Prostate gland (tissue), 2 donors: ENCODE results near the gene PDLIM3. TPM values are rescaled to one million over a fixed set of nuclear protein-coding genes. Genes with fewer than 3 reads are reported as not detected.

ENCODE experiments used
- DNase-seq: peaks from one replicate; pipeline ENCODE4 v3.0.0-alpha.2; 2019; ENCODE audit warnings: low spot score
- H3K27ac ChIP-seq, 2 donors: fragments of 200-600 bp; sonication (generic); 2 replicates each; pipeline ENCODE4 v1.5.1; 2017 to 2019
- H3K27me3 ChIP-seq: fragments of 200-600 bp; sonication (generic); replicated peaks from 2 replicates; pipeline ENCODE4 v1.5.1; 2019; ENCODE audit not compliant: insufficient read depth
- H3K36me3 ChIP-seq, 2 donors: fragments of 200-600 bp; sonication (generic); 1 replicate in 1 of 2; 2 replicates in 1 of 2; pipeline versions ENCODE4 v1.5.1 to v1.8.1; 2017 to 2019
- H3K4me1 ChIP-seq: fragments of 200-600 bp; sonication (generic); replicated peaks from 2 replicates; pipeline ENCODE4 v1.5.1; 2019
- H3K4me3 ChIP-seq, 2 donors: fragments of 200-600 bp; sonication (generic); 2 replicates each; pipeline ENCODE4 v1.5.1; 2017 to 2019
- H3K9me3 ChIP-seq: fragments of 200-600 bp; sonication (generic); 2 replicates; pipeline ENCODE4 v1.5.1; 2017
- POLR2A ChIP-seq: fragments of 450-650 bp; IDR thresholded peaks from one replicate; pipeline ENCODE4 v1.6.1; 2016; ENCODE audit warnings: antibody characterized with exemption, mild to moderate bottlenecking
- POLR2AphosphoS5 ChIP-seq: sonication (generic); formaldehyde crosslinking; IDR thresholded peaks from one replicate; pipeline ENCODE4 v1.6.1; 2017; ENCODE audit warnings: antibody characterized with exemption
- WGBS: methylation state at CpG from one replicate; pipeline ENCODE4 v1.1.5; 2018; 5-methylcytosine and 5-hydroxymethylcytosine counted together
- intact Hi-C: fragments of 100-400 bp; cut with DNase I; formaldehyde crosslinking; loops from one replicate; pipeline ENCODE4 v1.14.2; 2022
- total RNA-seq, 2 donors: library from RNA; depleted of rRNA; stranded (reverse); fragments of >200 nt; gene quantifications; one replicate each; pipeline ENCODE4 v1.1.0, GENCODE V29; 2016
- TF ChIP-seq, protein P1 (sequence below), 4 experiments: fragments of 200-600 bp in 2 of 4; fragments of 450-650 bp in 2 of 4; sonication (generic) in 2 of 4; IDR thresholded peaks; 1 replicate in 3 of 4; 2 replicates in 1 of 4; pipeline ENCODE4 v1.5.1; 2016 to 2019; ENCODE audit warnings: antibody characterized with exemption in 4 of 4, mild to moderate bottlenecking in 2 of 4, moderate library complexity in 2 of 4

PDLIM3 gene
- total RNA-seq, 2 donors from 2014 or later = 78.7 to 139 TPM

DNA sequence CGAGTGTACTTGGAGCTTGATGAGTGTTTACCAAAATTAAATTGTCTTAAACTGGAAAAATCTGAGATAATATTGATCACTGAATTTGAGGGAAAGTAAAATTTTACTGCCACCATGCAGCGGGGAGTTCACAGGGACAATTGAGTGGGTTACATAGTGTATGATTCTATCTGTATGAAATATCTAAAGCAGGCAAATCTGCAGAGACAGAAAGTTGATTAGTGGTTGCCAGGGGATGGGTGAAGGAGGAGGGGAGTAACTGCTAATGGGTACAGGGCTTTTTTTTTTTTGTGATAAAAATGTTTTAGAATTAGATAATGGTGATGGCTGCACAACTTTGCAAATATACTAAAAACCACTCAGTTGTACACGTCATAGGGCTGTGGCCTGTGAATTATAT lies 35.4 kb upstream of the PDLIM3 start:
- 96% methylated on average over 3 of the region's 3 CpGs for WGBS
- TF ChIP-seq POLR2AphosphoS5 (no peak), POLR2A (no peak)
- TF ChIP-seq, protein P1, sequence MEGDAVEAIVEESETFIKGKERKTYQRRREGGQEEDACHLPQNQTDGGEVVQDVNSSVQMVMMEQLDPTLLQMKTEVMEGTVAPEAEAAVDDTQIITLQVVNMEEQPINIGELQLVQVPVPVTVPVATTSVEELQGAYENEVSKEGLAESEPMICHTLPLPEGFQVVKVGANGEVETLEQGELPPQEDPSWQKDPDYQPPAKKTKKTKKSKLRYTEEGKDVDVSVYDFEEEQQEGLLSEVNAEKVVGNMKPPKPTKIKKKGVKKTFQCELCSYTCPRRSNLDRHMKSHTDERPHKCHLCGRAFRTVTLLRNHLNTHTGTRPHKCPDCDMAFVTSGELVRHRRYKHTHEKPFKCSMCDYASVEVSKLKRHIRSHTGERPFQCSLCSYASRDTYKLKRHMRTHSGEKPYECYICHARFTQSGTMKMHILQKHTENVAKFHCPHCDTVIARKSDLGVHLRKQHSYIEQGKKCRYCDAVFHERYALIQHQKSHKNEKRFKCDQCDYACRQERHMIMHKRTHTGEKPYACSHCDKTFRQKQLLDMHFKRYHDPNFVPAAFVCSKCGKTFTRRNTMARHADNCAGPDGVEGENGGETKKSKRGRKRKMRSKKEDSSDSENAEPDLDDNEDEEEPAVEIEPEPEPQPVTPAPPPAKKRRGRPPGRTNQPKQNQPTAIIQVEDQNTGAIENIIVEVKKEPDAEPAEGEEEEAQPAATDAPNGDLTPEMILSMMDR (IDR thresholded peaks at IDR 0.05) = no peak
- Histone ChIP-seq H3K4me3 (no peak overlapping the region), H3K27ac (no peak overlapping the region), H3K9me3 (no peaks in the 10 kb centered on the region), H3K27me3 (no peaks in the 10 kb centered on the region), H3K4me1 (peaks cover 9% of the 10 kb centered on the region), H3K36me3 (no peaks in the 10 kb centered on the region)
- intact Hi-C loops = no loop called here
- DNase-seq = no peak

DNA sequence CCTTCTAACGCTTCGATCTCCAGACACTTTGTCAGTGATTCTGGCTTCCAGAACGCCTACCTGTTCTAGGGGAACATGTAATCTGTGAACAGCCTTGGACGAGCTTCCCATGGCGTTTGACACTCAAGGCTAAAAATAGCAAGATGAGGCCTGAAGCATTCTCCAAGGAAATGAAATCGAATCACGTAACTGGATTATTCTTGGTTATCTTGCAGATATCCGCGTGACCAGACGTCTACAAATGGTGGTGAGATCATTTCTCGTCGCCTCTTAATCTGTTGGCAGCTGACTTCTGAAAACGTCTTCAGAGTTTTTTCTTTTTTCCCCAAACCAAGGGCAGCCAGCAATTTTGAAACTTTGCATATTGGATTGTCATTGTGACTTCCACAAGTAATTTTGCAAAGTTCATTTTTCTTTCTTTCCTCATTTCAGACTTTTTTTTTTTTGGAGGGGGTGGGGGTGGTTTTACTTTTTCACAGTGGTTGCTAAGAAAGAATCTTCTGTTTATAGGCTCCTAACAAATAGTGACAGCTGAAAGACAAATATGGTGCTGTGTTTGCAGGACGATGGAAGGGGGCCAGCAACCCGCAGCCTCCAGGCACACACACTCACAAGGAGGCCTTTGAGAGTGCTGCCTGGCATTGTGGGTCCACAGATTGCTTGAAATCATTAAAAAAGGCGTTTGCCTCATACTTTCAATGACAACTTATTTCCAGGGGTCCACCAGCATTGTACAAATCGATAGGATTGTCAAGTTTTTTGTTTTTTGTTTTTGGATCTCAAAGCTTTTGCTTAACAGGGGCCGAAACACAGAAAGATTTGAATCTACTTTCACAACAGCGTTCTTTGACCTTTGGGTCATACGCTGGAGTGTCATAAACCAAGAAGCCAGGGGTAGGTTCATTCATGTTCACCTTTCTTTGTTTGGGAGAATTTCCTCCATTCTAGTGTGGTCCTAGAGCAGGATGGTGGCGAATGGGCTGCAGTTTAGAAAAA lies 32.4 kb upstream of the PDLIM3 start:
- TF ChIP-seq POLR2AphosphoS5 = peak; percentile 26
- TF ChIP-seq POLR2A = no peak
- peak; percentile 42 for DNase-seq
- H3K4me3 ChIP-seq = no peak overlapping the region
- no peaks in the 10 kb centered on the region for H3K36me3 ChIP-seq
- H3K27me3 ChIP-seq = no peaks in the 10 kb centered on the region
- H3K9me3 ChIP-seq = no peaks in the 10 kb centered on the region
- H3K4me1 ChIP-seq = peaks cover 9% of the 10 kb centered on the region
- intact Hi-C loops = loop anchor here (5.0 kb wide), 1 partner anchor 35 kb away; no protein-coding TSS in a partner anchor
- peak overlapping the region; percentile 67 to 71 for H3K27ac ChIP-seq
- WGBS = 43% methylated on average over 21 of the region's 21 CpGs

DNA sequence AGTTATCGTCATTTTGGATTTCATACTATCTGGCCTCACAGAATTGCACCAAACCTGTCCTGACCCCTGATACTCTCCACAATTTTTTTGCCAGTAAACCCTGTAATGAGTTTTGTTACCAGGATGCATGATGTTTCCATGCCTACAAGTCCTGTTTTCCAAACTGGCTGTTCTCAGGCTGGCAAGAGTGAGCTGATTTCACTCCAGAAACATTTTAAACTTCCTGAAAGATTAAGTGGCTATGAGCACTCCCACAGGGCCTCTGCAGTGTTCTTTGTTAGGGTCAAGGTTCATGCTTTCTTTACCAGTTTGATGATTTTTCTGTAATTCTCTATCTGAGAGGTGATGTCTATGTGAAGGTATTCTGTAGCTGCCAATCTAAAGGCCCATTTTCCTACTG lies 31.7 kb upstream of the PDLIM3 start:
- DNase-seq = peak; percentile 15
- H3K4me1 ChIP-seq = peaks cover 9% of the 10 kb centered on the region
- intact Hi-C loops = loop anchor here (5.0 kb wide), 1 partner anchor 35 kb away; no protein-coding TSS in a partner anchor
- H3K4me3 ChIP-seq = no peak overlapping the region
- H3K27ac ChIP-seq = peak overlapping the region; percentile 67 to 71
- H3K36me3 ChIP-seq = no peaks in the 10 kb centered on the region
- no peaks in the 10 kb centered on the region for H3K27me3 ChIP-seq
- TF ChIP-seq, protein P1 (IDR thresholded peaks at IDR 0.05) = no peak
- TF ChIP-seq POLR2A (no peak), POLR2AphosphoS5 (no peak)
- H3K9me3 ChIP-seq = no peaks in the 10 kb centered on the region
- 42% methylated on average over 1 of the region's 1 CpG for WGBS

DNA sequence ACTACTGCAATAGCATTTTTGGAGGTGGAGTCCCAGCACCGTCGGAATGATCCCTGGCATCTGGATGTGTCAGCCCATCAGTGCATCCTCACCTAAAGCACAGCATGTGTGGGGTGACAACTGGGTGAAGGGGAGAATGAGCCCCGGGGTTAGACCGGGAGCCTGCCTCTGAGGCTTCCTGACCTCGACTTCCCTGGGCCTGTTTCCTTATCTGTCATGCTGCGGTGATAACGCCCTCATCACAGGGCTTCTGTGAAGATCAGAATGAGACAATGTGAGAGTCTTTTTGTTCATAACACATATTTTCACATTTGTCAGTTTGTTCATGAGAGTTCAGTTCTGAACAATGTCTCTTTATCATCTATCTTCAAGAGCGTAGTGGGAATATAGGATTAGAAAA lies 31.1 kb upstream of the PDLIM3 start:
- TF ChIP-seq, protein P1 (IDR thresholded peaks at IDR 0.05) = no peak
- TF ChIP-seq POLR2A = no peak
- TF ChIP-seq POLR2AphosphoS5 = no peak
- Histone ChIP-seq H3K36me3 (no peaks in the 10 kb centered on the region), H3K4me1 (peaks cover 9% of the 10 kb centered on the region), H3K9me3 (no peaks in the 10 kb centered on the region), H3K27me3 (no peaks in the 10 kb centered on the region), H3K27ac (peak overlapping the region; percentile 67 to 71), H3K4me3 (no peak overlapping the region)
- WGBS = 72% methylated on average over 8 of the region's 8 CpGs
- no peak for DNase-seq
- intact Hi-C loops = loop anchor here (5.0 kb wide), 1 partner anchor 34 kb away; no protein-coding TSS in a partner anchor

DNA sequence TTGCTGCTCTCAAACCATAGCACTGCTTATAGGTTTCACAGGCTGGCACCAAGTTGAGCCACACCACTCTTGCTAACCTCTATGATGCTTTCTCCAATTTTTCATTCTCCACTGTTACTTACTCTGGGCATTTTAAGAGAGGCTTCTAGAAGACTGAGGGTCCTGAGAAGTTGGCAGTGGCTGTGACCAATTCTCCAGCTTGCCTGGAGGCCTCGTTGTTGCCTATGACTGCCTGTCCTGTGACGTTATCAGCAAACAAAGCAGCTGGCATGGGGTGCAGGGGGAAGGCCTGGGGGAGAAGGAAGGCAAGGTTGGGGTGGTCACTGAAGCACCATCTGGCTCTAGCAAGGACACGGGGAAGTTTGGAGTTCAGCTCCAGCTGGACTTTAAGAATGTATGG lies 30.4 kb upstream of the PDLIM3 start:
- TF ChIP-seq POLR2AphosphoS5 = no peak
- TF ChIP-seq POLR2A = no peak
- TF ChIP-seq, protein P1 (IDR thresholded peaks at IDR 0.05) = no peak
- H3K36me3 ChIP-seq = no peaks in the 10 kb centered on the region
- DNase-seq = no peak
- H3K4me3 ChIP-seq = no peak overlapping the region
- no peak overlapping the region for H3K27ac ChIP-seq
- H3K27me3 ChIP-seq = no peaks in the 10 kb centered on the region
- 83% methylated on average over 3 of the region's 3 CpGs for WGBS
- intact Hi-C loops = loop anchor here (5.0 kb wide), 1 partner anchor 33 kb away; no protein-coding TSS in a partner anchor
- H3K9me3 ChIP-seq = no peaks in the 10 kb centered on the region
- peaks cover 9% of the 10 kb centered on the region for H3K4me1 ChIP-seq
